ENCODE measurements around the gene STRAP. TPM values are rescaled to one million over a fixed set of nuclear protein-coding genes. Genes with fewer than 3 reads are reported as not detected.
A peak's percentile ranks its signal among the peaks of the same experiment; 100 is the strongest.

STRAP gene
- total RNA-seq (2014; rRNA removed; shearing (Covaris generic)) (43.1 and 45.5 TPM in 2 replicates), total RNA-seq (2022) (99.5 and 107 TPM in 2 replicates), Bru-seq, nascent RNA (percentile 95 among the genes with signal in this experiment), BruChase-seq, experiment 1, labeled RNA remaining after a 6-hour chase (percentile 96 among the genes with signal in this experiment), BruChase-seq, experiment 2, labeled RNA remaining after a 2-hour chase (percentile 93 among the genes with signal in this experiment)
- long read RNA-seq, transcript STRAP-206 (9 exons, 1,698 nt) = minor isoform, 16 of 389 reads
- long read RNA-seq, transcript STRAP-202 (10 exons, 1,866 nt) = major isoform, 359 of 389 reads
- long read RNA-seq, partial matches to known transcripts = 5 of 389 reads
- long read RNA-seq, other reads (novel, unspliced or antisense) = 9 of 389 reads

DNA sequence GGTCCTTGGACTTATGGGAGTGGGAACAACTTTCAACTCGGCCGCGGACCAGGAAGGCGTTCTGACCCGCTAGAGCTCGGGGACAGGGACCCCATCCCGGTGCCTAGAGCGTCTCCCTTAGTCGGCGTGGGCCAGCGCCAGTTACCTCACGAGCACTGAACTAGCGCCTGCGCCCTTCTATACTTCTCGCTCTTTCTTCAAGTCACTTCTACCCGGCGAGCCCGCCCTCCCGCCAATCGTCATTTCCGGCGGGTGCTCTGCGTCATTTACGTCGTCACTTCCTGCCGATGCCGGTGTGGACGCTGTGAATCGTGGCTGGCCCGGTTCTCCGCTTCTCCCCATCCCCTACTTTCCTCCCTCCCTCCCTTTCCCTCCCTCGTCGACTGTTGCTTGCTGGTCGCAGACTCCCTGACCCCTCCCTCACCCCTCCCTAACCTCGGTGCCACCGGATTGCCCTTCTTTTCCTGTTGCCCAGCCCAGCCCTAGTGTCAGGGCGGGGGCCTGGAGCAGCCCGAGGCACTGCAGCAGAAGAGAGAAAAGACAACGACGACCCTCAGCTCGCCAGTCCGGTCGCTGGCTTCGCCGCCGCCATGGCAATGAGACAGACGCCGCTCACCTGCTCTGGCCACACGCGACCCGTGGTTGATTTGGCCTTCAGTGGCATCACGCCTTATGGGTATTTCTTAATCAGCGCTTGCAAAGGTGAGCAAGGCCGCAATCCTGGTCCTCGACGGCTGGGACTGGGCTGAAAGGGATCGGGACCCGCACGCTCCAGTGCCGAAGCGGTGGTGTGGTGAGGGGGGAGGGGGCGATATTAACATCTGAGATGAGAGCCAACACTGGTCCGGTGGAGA lies at the start of gene STRAP:
Gene STRAP, plus strand, starts transcription at position 270 of the 854 bp plus-strand sequence. Its CDS starts 321 bp downstream, at position 591.
- Histone ChIP-seq H3K27ac (ENCODE audit: low read depth, low read length, poor library complexity, severe bottlenecking) (peak within 1 kb of the TSS; percentile 66), H4K20me1 (ENCODE audit: insufficient read depth, low read length) (peaks cover 32% of the 10 kb centered on the region), H3K9me2 (ENCODE audit: insufficient read depth, low read length) (peaks cover 5% of the 10 kb centered on the region; the same call in 1 of the 2 replicates), H3K9me3 (ENCODE audit: low read length) (no peaks in the 10 kb centered on the region), H3K4me3 (ENCODE audit: low read depth, low read length, poor library complexity, severe bottlenecking) (peak within 1 kb of the TSS; percentile 94), H3K36me3 (ENCODE audit: insufficient read depth, low read length) (peaks cover 40% of the 10 kb centered on the region), H3K4me2 (ENCODE audit: low read length) (peak within 1 kb of the TSS; percentile 93), H3K79me2 (ENCODE audit: insufficient read depth, low read depth, low read length) (peaks cover 51% of the 10 kb centered on the region), H3K4me1 (ENCODE audit: insufficient read depth, low read length, poor library complexity, severe bottlenecking) (peaks cover 18% of the 10 kb centered on the region), H2AFZ (ENCODE audit: low read length) (peak within 1 kb of the TSS; percentile 98)
- BruUV-seq (replicated peaks) = no TSS peak
- ChIA-PET POLR2A (interaction anchor here (0.7 to 2.3 kb wide), 8 partner anchors 12 to 264 kb away, joined by 3 to 25 read pairs (median 4); partner anchors contain the start of gene DERA), CTCF (ENCODE audit: unreplicated experiment) (no interaction called here)
- DNase-seq (ENCODE audit: low spot score) = peak; percentile 94
- no peak for TF ChIP-seq EZH2phosphoT487 (IDR thresholded peaks at IDR 0.05; ENCODE audit: borderline replicate concordance, low read depth, low read length)
- TF ChIP-seq, protein P1, sequence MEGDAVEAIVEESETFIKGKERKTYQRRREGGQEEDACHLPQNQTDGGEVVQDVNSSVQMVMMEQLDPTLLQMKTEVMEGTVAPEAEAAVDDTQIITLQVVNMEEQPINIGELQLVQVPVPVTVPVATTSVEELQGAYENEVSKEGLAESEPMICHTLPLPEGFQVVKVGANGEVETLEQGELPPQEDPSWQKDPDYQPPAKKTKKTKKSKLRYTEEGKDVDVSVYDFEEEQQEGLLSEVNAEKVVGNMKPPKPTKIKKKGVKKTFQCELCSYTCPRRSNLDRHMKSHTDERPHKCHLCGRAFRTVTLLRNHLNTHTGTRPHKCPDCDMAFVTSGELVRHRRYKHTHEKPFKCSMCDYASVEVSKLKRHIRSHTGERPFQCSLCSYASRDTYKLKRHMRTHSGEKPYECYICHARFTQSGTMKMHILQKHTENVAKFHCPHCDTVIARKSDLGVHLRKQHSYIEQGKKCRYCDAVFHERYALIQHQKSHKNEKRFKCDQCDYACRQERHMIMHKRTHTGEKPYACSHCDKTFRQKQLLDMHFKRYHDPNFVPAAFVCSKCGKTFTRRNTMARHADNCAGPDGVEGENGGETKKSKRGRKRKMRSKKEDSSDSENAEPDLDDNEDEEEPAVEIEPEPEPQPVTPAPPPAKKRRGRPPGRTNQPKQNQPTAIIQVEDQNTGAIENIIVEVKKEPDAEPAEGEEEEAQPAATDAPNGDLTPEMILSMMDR (conservative IDR thresholded peaks at IDR 0.05; ENCODE audit: low read length) = no peak
- intact Hi-C loops (cut with micrococcal nuclease; ENCODE audit: unreplicated experiment) = loop anchor here (5.0 to 10.0 kb wide), 3 partner anchors 110 to 1108 kb away; a partner anchor contains a TSS

DNA sequence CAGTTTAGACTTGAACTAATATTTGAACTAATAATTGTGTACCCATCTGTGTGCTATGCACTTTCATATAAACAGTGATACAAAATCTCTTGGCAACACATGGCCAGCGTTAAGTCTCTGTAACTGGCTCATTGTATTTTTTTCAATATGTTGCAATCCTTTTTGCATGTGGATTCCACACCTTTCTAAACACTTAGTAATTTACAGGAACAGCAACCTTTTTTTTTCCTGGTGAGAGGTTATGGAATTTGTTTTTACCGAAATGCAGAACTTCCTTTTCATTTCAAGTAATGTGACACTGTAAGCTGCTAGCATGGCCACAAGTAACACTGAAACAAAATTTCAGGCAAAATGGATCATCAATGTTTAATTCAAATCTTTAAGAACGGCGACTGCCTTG lies 47.6 kb upstream of the STRAP start:
- Histone ChIP-seq H3K9me3 (ENCODE audit: low read length) (no peaks in the 10 kb centered on the region), H3K27ac (ENCODE audit: low read depth, low read length, poor library complexity, severe bottlenecking) (no peak overlapping the region), H2AFZ (ENCODE audit: low read length) (no peak overlapping the region), H3K79me2 (ENCODE audit: insufficient read depth, low read depth, low read length) (no peaks in the 10 kb centered on the region), H3K36me3 (ENCODE audit: insufficient read depth, low read length) (no peaks in the 10 kb centered on the region), H3K4me1 (ENCODE audit: insufficient read depth, low read length, poor library complexity, severe bottlenecking) (no peaks in the 10 kb centered on the region), H4K20me1 (ENCODE audit: insufficient read depth, low read length) (no peaks in the 10 kb centered on the region), H3K4me2 (ENCODE audit: low read length) (no peak overlapping the region), H3K4me3 (ENCODE audit: low read depth, low read length, poor library complexity, severe bottlenecking) (no peak overlapping the region), H3K9me2 (ENCODE audit: insufficient read depth, low read length) (no peaks in the 10 kb centered on the region)
- TF ChIP-seq, protein P1 (conservative IDR thresholded peaks at IDR 0.05; ENCODE audit: low read length) = no peak
- TF ChIP-seq EZH2phosphoT487 (IDR thresholded peaks at IDR 0.05; ENCODE audit: borderline replicate concordance, low read depth, low read length) = no peak
- no TSS peak for BruUV-seq (replicated peaks)
- DNase-seq (ENCODE audit: low spot score) = no peak
- POLR2A ChIA-PET = no interaction called here
- CTCF ChIA-PET (ENCODE audit: unreplicated experiment) = no interaction called here
- intact Hi-C loops (cut with micrococcal nuclease; ENCODE audit: unreplicated experiment) = no loop called here

Data from OCI-LY7 (cell line).